ENCODE measurements around the gene CDON. TPM values are rescaled to one million over a fixed set of nuclear protein-coding genes. Genes with fewer than 3 reads are reported as not detected.

The CDON gene
- total and polyA plus RNA-seq, 4 donors = 1.5 to 25.6 (median 9.9) TPM

GRCh38 chr11:126100716-126101115 is 38.0 kb upstream of the CDON start:
- H3K27me3 ChIP-seq (ENCODE audit: control insufficient read depth in 3 of 3, insufficient read depth in 3 of 3, low read length in 2 of 3) = no peaks in the 10 kb centered on the region
- no peaks in the 10 kb centered on the region for H3K9me3 ChIP-seq (ENCODE audit: control insufficient read depth in 4 of 4, insufficient read depth in 3 of 4, low read length in 3 of 4)
- H3K4me1 ChIP-seq (ENCODE audit: control insufficient read depth in 5 of 5, insufficient read depth in 5 of 5, low read length in 5 of 5) = peaks cover 3 to 35% (median 15%) of the 10 kb centered on the region in 5 donors
- no peak for TF ChIP-seq CTCF (IDR thresholded peaks at IDR 0.05; ENCODE audit: control extremely low read depth, extremely low read depth)
- H3K4me3 ChIP-seq = no peak overlapping the region
- DNase-seq = no peak
- H3K36me3 ChIP-seq (ENCODE audit: control insufficient read depth in 4 of 4, insufficient read depth in 4 of 4, low read length in 4 of 4) = no peaks in the 10 kb centered on the region
- no peak overlapping the region for H3K27ac ChIP-seq (ENCODE audit: low read depth in 1 of 2, low read length in 1 of 2)
- WGBS, 2 donors = 79 to 96% methylated on average over 5 of the region's 5 CpGs
- no peak overlapping the region for H3K9ac ChIP-seq (ENCODE audit: insufficient read depth in 1 of 2, low read length in 2 of 2)
- no peak for ATAC-seq (ENCODE audit: insufficient read depth, low FRiP score)

- Histone ChIP-seq H3K9me3 (ENCODE audit: control insufficient read depth in 4 of 4, insufficient read depth in 3 of 4, low read length in 3 of 4) (no peaks in the 10 kb centered on the region), H3K27me3 (ENCODE audit: control insufficient read depth in 3 of 3, insufficient read depth in 3 of 3, low read length in 2 of 3) (no peaks in the 10 kb centered on the region), H3K4me3 (no peak overlapping the region), H3K27ac (ENCODE audit: low read depth in 1 of 2, low read length in 1 of 2) (no peak overlapping the region), H3K4me1 (ENCODE audit: control insufficient read depth in 5 of 5, insufficient read depth in 5 of 5, low read length in 5 of 5) (peaks cover 3 to 35% (median 15%) of the 10 kb centered on the region in 5 donors), H3K36me3 (ENCODE audit: control insufficient read depth in 4 of 4, insufficient read depth in 4 of 4, low read length in 4 of 4) (no peaks in the 10 kb centered on the region), H3K9ac (ENCODE audit: insufficient read depth in 1 of 2, low read length in 2 of 2) (no peak overlapping the region)
- TF ChIP-seq CTCF (IDR thresholded peaks at IDR 0.05; ENCODE audit: control extremely low read depth, extremely low read depth) = no peak
- 76 to 83% methylated on average over 7 of the region's 7 CpGs for WGBS, 2 donors
- DNase-seq (no peak), ATAC-seq (ENCODE audit: insufficient read depth, low FRiP score) (no peak)
These were observed 35.6 kb upstream of the CDON start for GRCh38 chr11:126098204-126098769.

GRCh38 chr11:126095745-126096144 is 33.1 kb upstream of the CDON start:
- H3K4me1 ChIP-seq (ENCODE audit: control insufficient read depth in 5 of 5, insufficient read depth in 5 of 5, low read length in 5 of 5) = peaks cover 0 to 19% (median 8%) of the 10 kb centered on the region in 5 donors
- DNase-seq (no peak), ATAC-seq (ENCODE audit: insufficient read depth, low FRiP score) (no peak)
- TF ChIP-seq CTCF (IDR thresholded peaks at IDR 0.05; ENCODE audit: control extremely low read depth, extremely low read depth) = no peak
- no peaks in the 10 kb centered on the region for H3K27me3 ChIP-seq (ENCODE audit: control insufficient read depth in 3 of 3, insufficient read depth in 3 of 3, low read length in 2 of 3)
- no peaks in the 10 kb centered on the region for H3K9me3 ChIP-seq (ENCODE audit: control insufficient read depth in 4 of 4, insufficient read depth in 3 of 4, low read length in 3 of 4)
- 92 to 93% methylated on average over 4 of the region's 4 CpGs for whole genome bisulfite sequencing, 2 donors
- H3K9ac ChIP-seq (ENCODE audit: insufficient read depth in 1 of 2, low read length in 2 of 2) = no peak overlapping the region
- no peaks in the 10 kb centered on the region for H3K36me3 ChIP-seq (ENCODE audit: control insufficient read depth in 4 of 4, insufficient read depth in 4 of 4, low read length in 4 of 4)
- no peak overlapping the region for H3K27ac ChIP-seq (ENCODE audit: low read depth in 1 of 2, low read length in 1 of 2)
- no peak overlapping the region for H3K4me3 ChIP-seq

GRCh38 chr11:126090452-126090851 is 27.8 kb upstream of the CDON start:
- WGBS, 2 donors = 93 to 95% methylated on average over 5 of the region's 5 CpGs
- no peaks in the 10 kb centered on the region for H3K27me3 ChIP-seq (ENCODE audit: control insufficient read depth in 3 of 3, insufficient read depth in 3 of 3, low read length in 2 of 3)
- DNase-seq (no peak), ATAC-seq (ENCODE audit: insufficient read depth, low FRiP score) (no peak)
- no peaks in the 10 kb centered on the region for H3K36me3 ChIP-seq (ENCODE audit: control insufficient read depth in 4 of 4, insufficient read depth in 4 of 4, low read length in 4 of 4)
- no peak overlapping the region for H3K4me3 ChIP-seq
- TF ChIP-seq CTCF (IDR thresholded peaks at IDR 0.05; ENCODE audit: control extremely low read depth, extremely low read depth) = no peak
- no peak overlapping the region for H3K9ac ChIP-seq (ENCODE audit: insufficient read depth in 1 of 2, low read length in 2 of 2)
- no peak overlapping the region for H3K27ac ChIP-seq (ENCODE audit: low read depth in 1 of 2, low read length in 1 of 2)
- H3K9me3 ChIP-seq (ENCODE audit: control insufficient read depth in 4 of 4, insufficient read depth in 3 of 4, low read length in 3 of 4) = no peaks in the 10 kb centered on the region
- H3K4me1 ChIP-seq (ENCODE audit: control insufficient read depth in 5 of 5, insufficient read depth in 5 of 5, low read length in 5 of 5) = peaks cover 0 to 6% (median 0%) of the 10 kb centered on the region in 5 donors

All from lung (tissue), 12 donors.